ENCODE data around the gene KDM5B.
"Not testable (repeated sequence)": the region's sequence is repeated elsewhere in the genome, so short reads cannot be mapped to it uniquely, and the experiment has no call there.

The KDM5B gene

GRCh38 chr1:202786804-202787203 is 21.4 kb downstream of the KDM5B start:
- no peaks in the 10 kb centered on the region for H3K9me3 Mint-ChIP-seq
- no peak overlapping the region for H3K4me3 Mint-ChIP-seq
- H3K27ac Mint-ChIP-seq = no peak overlapping the region
- H3K36me3 Mint-ChIP-seq = peaks cover 9% of the 10 kb centered on the region
- no peak for ATAC-seq
- peaks cover 19% of the 10 kb centered on the region for H3K4me1 Mint-ChIP-seq
- no peak for DNase-seq (ENCODE audit: low spot score in 2 of 2)

- Mint-ChIP-seq H3K4me3 (no peak overlapping the region), H3K27ac (no peak overlapping the region), H3K9me3 (no peaks in the 10 kb centered on the region), H3K4me1 (peaks cover 6% of the 10 kb centered on the region), H3K36me3 (peaks cover 22% of the 10 kb centered on the region)
- DNase-seq (ENCODE audit: low spot score in 2 of 2) (no peak), ATAC-seq (no peak)
These were observed 27.0 kb downstream of the KDM5B start for GRCh38 chr1:202781180-202781579.

GRCh38 chr1:202770135-202770534 is 38.1 kb downstream of the KDM5B start:
- Mint-ChIP-seq H3K4me3 (no peak overlapping the region), H3K9me3 (no peaks in the 10 kb centered on the region), H3K36me3 (peaks cover 100% of the 10 kb centered on the region), H3K27ac (no peak overlapping the region), H3K4me1 (no peaks in the 10 kb centered on the region)
- ATAC-seq = no peak
- no peak for DNase-seq (ENCODE audit: low spot score in 2 of 2)

DNA sequence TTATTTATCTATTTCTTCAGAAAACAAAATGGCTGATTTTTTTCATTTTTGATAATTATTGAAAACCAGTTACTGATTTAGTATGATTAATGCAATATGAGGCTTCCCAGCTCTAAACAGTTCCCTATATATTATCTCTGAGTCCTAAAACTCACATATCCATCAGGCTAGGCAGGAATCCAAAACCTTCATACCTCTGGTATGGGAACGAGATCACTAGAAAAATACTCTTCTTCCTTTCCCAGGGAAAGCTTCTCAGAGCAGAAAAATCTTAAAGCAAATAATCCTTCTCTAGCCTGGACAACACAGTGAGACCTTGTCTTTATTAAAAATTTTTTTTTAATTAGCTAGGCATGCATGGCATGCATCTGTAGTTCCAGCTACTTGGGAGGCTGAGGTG is 42.5 kb downstream of the KDM5B start:
- no peak overlapping the region for H3K4me3 Mint-ChIP-seq
- no peaks in the 10 kb centered on the region for H3K4me1 Mint-ChIP-seq
- no peak overlapping the region for H3K27ac Mint-ChIP-seq
- DNase-seq (ENCODE audit: low spot score in 2 of 2) (no peak), ATAC-seq (no peak)
- peaks cover 97% of the 10 kb centered on the region for H3K36me3 Mint-ChIP-seq
- no peaks in the 10 kb centered on the region for H3K9me3 Mint-ChIP-seq

- no peak for DNase-seq (ENCODE audit: low spot score in 2 of 2)
These were observed 46.2 kb downstream of the KDM5B start for GRCh38 chr1:202762019-202762418.

DNA sequence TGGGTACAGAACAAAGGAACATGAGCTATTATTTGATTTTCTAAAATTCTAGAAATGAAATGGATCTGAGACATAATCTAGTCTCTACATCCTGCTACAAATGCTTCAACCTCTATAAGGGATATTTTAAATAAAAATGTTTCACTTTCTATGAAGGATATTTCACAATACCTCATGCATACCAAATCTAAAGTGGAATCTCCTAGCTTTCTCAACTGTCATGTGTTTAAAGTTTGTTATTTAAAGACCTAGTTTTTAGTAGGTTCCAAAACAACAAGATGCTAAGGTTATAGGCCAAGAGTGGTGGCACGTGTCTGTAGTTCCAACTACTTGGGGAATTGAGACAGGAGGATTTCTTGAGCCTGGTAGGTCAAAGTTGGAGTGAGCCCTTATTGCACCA is 47.6 kb downstream of the KDM5B start:
- no peak for DNase-seq (ENCODE audit: low spot score in 2 of 2)
- Mint-ChIP-seq H3K4me3 (no peak overlapping the region), H3K27ac (no peak overlapping the region), H3K9me3 (no peaks in the 10 kb centered on the region), H3K36me3 (peaks cover 97% of the 10 kb centered on the region), H3K4me1 (no peaks in the 10 kb centered on the region)
- no peak for ATAC-seq

More at GRCh38 chr1:202762019-202762418, 46.2 kb downstream of the KDM5B start:
- Mint-ChIP-seq H3K4me3 (no peak overlapping the region), H3K36me3 (peaks cover 97% of the 10 kb centered on the region), H3K9me3 (no peaks in the 10 kb centered on the region), H3K4me1 (no peaks in the 10 kb centered on the region), H3K27ac (no peak overlapping the region)
- ATAC-seq = no peak

DNA sequence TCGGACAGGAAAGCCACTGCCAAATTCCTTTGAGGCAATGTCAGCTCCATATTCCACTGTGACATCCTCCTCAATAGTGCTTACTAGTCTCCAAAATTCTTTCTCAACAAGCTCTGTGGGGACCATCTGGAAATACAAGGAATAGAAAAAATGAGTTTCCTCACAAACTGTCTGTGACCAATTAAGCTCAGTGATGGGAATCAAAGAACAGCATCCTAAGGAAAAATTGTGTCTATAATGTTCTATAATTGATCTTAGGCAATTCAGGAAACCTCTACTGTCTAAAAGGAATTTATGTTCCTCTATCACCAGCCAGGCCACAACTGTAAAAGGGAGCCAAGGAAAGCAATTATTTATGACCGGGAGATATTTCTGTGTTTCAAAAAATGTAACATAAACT is 51.8 kb downstream of the KDM5B start:
- H3K9me3 Mint-ChIP-seq = no peaks in the 10 kb centered on the region
- no peak overlapping the region for H3K4me3 Mint-ChIP-seq
- H3K27ac Mint-ChIP-seq = peak overlapping the region; percentile 34
- ATAC-seq (no peak), DNase-seq (ENCODE audit: low spot score in 2 of 2) (no peak)
- peaks cover 100% of the 10 kb centered on the region for H3K36me3 Mint-ChIP-seq
- no peaks in the 10 kb centered on the region for H3K4me1 Mint-ChIP-seq

DNA sequence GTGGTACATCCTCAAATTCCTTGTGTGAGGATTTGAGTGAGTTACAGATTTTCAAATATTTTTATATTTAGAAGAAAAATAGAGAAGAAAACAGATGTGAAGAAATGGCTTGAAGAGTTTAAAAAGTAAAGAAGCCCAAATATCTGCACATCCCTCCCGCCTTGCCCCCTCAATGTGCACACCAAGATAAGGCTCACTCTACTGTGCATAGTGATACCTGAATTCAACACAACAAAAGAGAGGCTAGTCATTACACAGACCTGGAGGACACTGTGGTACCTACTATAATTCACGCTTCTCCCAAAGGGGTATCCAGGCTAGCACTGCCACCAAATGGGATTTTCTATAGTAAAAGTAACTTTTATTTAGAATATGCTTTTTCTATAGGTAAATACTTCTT is 53.9 kb downstream of the KDM5B start:
- no peaks in the 10 kb centered on the region for H3K4me1 Mint-ChIP-seq
- ATAC-seq (no peak), DNase-seq (ENCODE audit: low spot score in 2 of 2) (no peak)
- no peaks in the 10 kb centered on the region for H3K9me3 Mint-ChIP-seq
- no peak overlapping the region for H3K27ac Mint-ChIP-seq
- no peak overlapping the region for H3K4me3 Mint-ChIP-seq
- peaks cover 99% of the 10 kb centered on the region for H3K36me3 Mint-ChIP-seq

DNA sequence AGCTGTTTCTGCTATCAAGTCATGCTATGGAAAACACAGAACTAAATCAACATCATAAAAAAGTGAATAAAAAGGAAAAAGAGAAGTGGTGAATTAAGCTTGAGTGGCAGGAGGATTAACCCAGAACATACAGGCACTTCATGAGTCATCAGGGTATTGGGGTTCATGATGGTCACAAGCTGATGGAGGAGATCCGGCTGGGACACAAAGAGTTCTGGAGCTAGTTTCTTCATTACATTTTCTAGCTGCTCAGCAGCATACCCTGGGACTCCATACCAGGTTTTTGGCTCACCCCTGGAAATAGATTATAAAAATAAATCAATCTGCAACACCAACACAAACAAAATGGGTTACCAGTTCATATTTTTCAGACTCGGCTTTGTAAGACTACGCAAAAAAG is 55.4 kb downstream of the KDM5B start:
- Mint-ChIP-seq H3K4me3 (no peak overlapping the region), H3K27ac (no peak overlapping the region), H3K4me1 (no peaks in the 10 kb centered on the region), H3K36me3 (peaks cover 99% of the 10 kb centered on the region), H3K9me3 (no peaks in the 10 kb centered on the region)
- DNase-seq (ENCODE audit: low spot score in 2 of 2) (no peak), ATAC-seq (no peak)

- Mint-ChIP-seq H3K4me1 (no peaks in the 10 kb centered on the region), H3K36me3 (peaks cover 99% of the 10 kb centered on the region), H3K9me3 (no peaks in the 10 kb centered on the region), H3K4me3 (no peak overlapping the region), H3K27ac (no peak overlapping the region)
- ATAC-seq = no peak
- no peak for DNase-seq (ENCODE audit: low spot score in 2 of 2)
These were observed 57.5 kb downstream of the KDM5B start for GRCh38 chr1:202750761-202751160.

- H3K4me1 Mint-ChIP-seq = no peaks in the 10 kb centered on the region
- peaks cover 99% of the 10 kb centered on the region for H3K36me3 Mint-ChIP-seq
- H3K4me3 Mint-ChIP-seq = no peak overlapping the region
- H3K27ac Mint-ChIP-seq = no peak overlapping the region
- H3K9me3 Mint-ChIP-seq = no peaks in the 10 kb centered on the region
- DNase-seq (ENCODE audit: low spot score in 2 of 2) = no peak
- no peak for ATAC-seq
These were observed 58.2 kb downstream of the KDM5B start for GRCh38 chr1:202750024-202750423.

DNA sequence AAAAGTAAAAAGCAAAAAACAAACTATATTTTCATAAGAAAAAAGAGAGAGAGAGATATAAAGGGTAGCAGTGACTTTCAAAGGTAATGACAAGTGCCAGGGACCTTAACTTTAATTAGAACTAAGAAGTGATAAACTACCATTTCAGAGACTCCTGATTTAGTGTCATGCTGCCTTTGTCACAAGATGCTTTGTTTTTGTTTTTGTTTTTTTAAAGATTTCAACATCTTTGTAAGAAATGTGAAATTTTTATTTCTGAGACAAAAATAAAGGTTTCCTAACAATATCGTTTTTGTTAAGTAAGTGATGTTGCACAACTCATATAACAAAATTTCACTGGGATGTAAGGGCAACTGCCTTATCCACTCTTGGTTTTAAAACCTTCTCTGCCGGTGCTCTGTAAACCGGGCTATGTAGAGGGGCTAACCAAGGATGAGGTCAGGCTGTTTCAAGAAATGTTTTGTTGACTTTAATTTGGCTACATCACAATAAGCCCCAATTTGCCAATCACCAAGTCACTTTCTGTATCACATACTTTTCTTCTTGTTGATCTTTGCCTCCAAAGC is 62.8 kb downstream of the KDM5B start:
- Mint-ChIP-seq H3K9me3 (peaks cover 3% of the 10 kb centered on the region), H3K27ac (no peak overlapping the region), H3K4me3 (no peak overlapping the region), H3K36me3 (peaks cover 99% of the 10 kb centered on the region), H3K4me1 (no peaks in the 10 kb centered on the region)
- DNase-seq (ENCODE audit: low spot score in 2 of 2) (no peak), ATAC-seq (no peak)

DNA sequence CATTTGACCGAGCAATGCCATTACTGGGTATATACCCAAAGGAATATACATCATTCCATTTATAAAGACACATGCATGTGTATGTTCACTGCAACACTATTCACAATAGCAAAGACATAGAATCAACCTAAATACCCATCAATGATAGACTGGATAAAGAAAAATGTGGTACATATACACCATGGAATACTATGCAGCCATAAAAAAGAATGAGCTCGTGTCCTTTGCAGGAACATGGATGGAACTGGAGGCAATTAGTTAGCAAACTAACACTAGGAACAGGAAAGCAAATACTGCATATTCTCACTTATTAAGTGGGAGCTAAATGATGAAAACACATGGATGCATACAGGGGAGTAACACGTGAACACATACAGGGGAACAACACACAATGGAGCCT is 63.5 kb downstream of the KDM5B start:
- not testable (repeated sequence) for ATAC-seq; DNase-seq (ENCODE audit: low spot score in 2 of 2); H3K9me3 Mint-ChIP-seq; H3K4me1 Mint-ChIP-seq; H3K4me3 Mint-ChIP-seq; H3K27ac Mint-ChIP-seq
- peaks cover 95% of the 10 kb centered on the region for H3K36me3 Mint-ChIP-seq

DNA sequence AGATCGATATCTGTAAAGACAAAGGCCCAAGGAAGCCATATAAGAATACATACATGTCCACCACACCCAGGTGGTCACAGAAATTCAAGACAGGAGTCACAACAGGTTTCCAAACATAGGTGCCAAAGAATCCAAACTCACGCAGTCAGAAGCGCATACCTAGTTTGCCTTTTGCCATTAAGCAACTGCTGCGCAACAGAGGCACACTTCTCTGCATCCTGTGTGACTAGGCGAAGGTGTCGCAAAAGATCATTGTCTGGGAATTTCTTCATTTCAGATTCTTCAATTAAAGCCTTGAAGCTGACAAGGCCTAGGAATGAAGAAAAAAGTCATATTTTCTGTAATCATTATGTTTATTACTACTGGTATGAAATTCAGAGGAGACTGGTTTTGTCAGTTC is 65.7 kb downstream of the KDM5B start:
- ATAC-seq (no peak), DNase-seq (ENCODE audit: low spot score in 2 of 2) (no peak)
- peaks cover 94% of the 10 kb centered on the region for H3K36me3 Mint-ChIP-seq
- H3K4me3 Mint-ChIP-seq = no peak overlapping the region
- no peaks in the 10 kb centered on the region for H3K4me1 Mint-ChIP-seq
- H3K27ac Mint-ChIP-seq = no peak overlapping the region
- H3K9me3 Mint-ChIP-seq = peaks cover 3% of the 10 kb centered on the region

GRCh38 chr1:202733251-202733650 is 75.0 kb downstream of the KDM5B start:
- Mint-ChIP-seq H3K27ac (no peak overlapping the region), H3K4me3 (no peak overlapping the region), H3K36me3 (peaks cover 100% of the 10 kb centered on the region), H3K4me1 (no peaks in the 10 kb centered on the region), H3K9me3 (no peaks in the 10 kb centered on the region)
- DNase-seq (ENCODE audit: low spot score in 2 of 2) (no peak), ATAC-seq (no peak)

DNA sequence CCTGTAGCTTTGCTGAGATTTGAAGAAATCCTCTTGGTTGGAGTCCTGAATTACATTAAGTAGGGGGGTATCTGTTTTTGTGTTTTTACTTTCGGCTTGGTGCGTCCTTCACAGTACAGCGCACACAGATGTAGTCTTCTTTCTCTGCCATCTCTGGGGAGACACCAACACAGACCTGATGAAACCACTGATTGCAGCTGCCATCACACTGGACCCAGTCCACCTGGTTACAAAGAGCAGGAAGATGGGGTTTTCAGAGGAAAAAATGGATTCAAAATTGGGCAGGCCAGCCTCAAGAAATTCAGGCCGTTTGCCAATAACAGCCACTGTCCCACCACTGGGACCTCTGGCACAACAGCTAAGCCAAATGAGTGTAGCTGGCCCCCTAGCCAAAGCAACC is 79.3 kb downstream of the KDM5B start:
- Mint-ChIP-seq H3K36me3 (peaks cover 79% of the 10 kb centered on the region), H3K27ac (peak overlapping the region; percentile 3)
- ATAC-seq = no peak

DNA sequence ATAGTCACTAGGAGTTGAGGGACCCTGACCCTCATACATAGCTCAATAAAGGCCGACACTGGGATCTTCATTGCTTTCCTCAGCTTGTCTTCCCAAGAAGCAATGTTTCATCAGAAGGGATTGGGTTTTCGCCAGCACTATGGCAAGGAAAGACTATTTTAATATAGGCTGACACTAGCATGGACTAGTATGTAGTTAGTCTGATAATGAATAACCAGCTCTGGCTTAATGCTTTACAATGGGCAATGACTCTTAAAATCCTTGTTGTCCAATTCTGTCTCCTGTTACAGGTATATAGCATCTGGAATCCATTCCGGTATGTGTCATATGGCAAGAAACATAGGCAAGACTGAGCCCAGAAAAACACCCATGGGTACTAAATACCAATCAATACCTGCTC is 82.7 kb downstream of the KDM5B start:
- ATAC-seq (no peak), DNase-seq (ENCODE audit: low spot score in 2 of 2) (no peak)
- Mint-ChIP-seq H3K36me3 (peaks cover 52% of the 10 kb centered on the region), H3K9me3 (no peaks in the 10 kb centered on the region), H3K4me1 (no peaks in the 10 kb centered on the region), H3K27ac (no peak overlapping the region), H3K4me3 (no peak overlapping the region)

More for the DNA sequence above, 79.3 kb downstream of the KDM5B start:
- H3K4me1 Mint-ChIP-seq = no peaks in the 10 kb centered on the region
- H3K4me3 Mint-ChIP-seq = no peak overlapping the region
- H3K9me3 Mint-ChIP-seq = no peaks in the 10 kb centered on the region
- DNase-seq (ENCODE audit: low spot score in 2 of 2) = no peak
